ENCODE data around the gene LRP5. TPM values are rescaled to one million over a fixed set of nuclear protein-coding genes. Genes with fewer than 3 reads are reported as not detected.

The LRP5 gene
- total RNA-seq, 2 experiments from 2014 or later: 10.5 to 15.3 TPM

- Mint-ChIP-seq H3K4me3 (no peak overlapping the region), H3K36me3 (ENCODE audit: low read depth) (no peaks in the 10 kb centered on the region), H3K4me1 (ENCODE audit: low read depth) (peaks cover 67% of the 10 kb centered on the region), H3K27ac (no peak overlapping the region), H3K27me3 (no peaks in the 10 kb centered on the region), H3K9me3 (no peaks in the 10 kb centered on the region)
- POLR2A ChIA-PET: interaction anchor here (0.7 to 1.2 kb wide), 2 partner anchors 21 to 65 kb away, joined by 3 read pairs; no protein-coding TSS in a partner anchor
- intact Hi-C loops (cut with micrococcal nuclease): no loop called here
- CTCF ChIA-PET: interaction anchor here (0.9 to 1.2 kb wide), 2 partner anchors 38 to 78 kb away, joined by 3 read pairs; no protein-coding TSS in a partner anchor
- no peak for ATAC-seq
- DNase-seq: peak; percentile 44
- TF ChIP-seq CTCF (IDR thresholded peaks at IDR 0.05): no peak
Measured at GRCh38 chr11:68335683-68336082, 23.3 kb downstream of the LRP5 start.

- intact Hi-C loops (cut with micrococcal nuclease): no loop called here
- H3K36me3 Mint-ChIP-seq (ENCODE audit: low read depth): no peaks in the 10 kb centered on the region
- H3K27me3 Mint-ChIP-seq: no peaks in the 10 kb centered on the region
- ATAC-seq: no peak
- ChIA-PET CTCF (interaction anchor here (0.9 to 1.2 kb wide), 2 partner anchors 39 to 79 kb away, joined by 3 read pairs; no protein-coding TSS in a partner anchor), POLR2A (interaction anchor here (1.2 kb wide), 1 partner anchor 66 kb away, joined by 3 read pairs; no protein-coding TSS in a partner anchor)
- no peaks in the 10 kb centered on the region for H3K9me3 Mint-ChIP-seq
- DNase-seq: no peak
- no peak overlapping the region for H3K27ac Mint-ChIP-seq
- no peak overlapping the region for H3K4me3 Mint-ChIP-seq
- TF ChIP-seq CTCF (IDR thresholded peaks at IDR 0.05): no peak
- peaks cover 62% of the 10 kb centered on the region for H3K4me1 Mint-ChIP-seq (ENCODE audit: low read depth)
Measured at GRCh38 chr11:68336716-68337115, 24.3 kb downstream of the LRP5 start.

GRCh38 chr11:68337399-68337835 is 25.0 kb downstream of the LRP5 start:
- POLR2A ChIA-PET: no interaction called here
- no peaks in the 10 kb centered on the region for H3K27me3 Mint-ChIP-seq
- no peak overlapping the region for H3K27ac Mint-ChIP-seq
- CTCF ChIA-PET: interaction anchor here (1.2 kb wide), 1 partner anchor 39 kb away, joined by 4 read pairs; no protein-coding TSS in a partner anchor
- H3K9me3 Mint-ChIP-seq: no peaks in the 10 kb centered on the region
- intact Hi-C loops (cut with micrococcal nuclease): no loop called here
- H3K36me3 Mint-ChIP-seq (ENCODE audit: low read depth): no peaks in the 10 kb centered on the region
- ATAC-seq (no peak), DNase-seq (peak; percentile 12)
- no peak for TF ChIP-seq CTCF (IDR thresholded peaks at IDR 0.05)
- H3K4me1 Mint-ChIP-seq (ENCODE audit: low read depth): peaks cover 55% of the 10 kb centered on the region
- no peak overlapping the region for H3K4me3 Mint-ChIP-seq

GRCh38 chr11:68338051-68338780 is 25.8 kb downstream of the LRP5 start:
- POLR2A ChIA-PET: no interaction called here

More at GRCh38 chr11:68338051-68338780, 25.8 kb downstream of the LRP5 start:
- ATAC-seq: no peak
- CTCF ChIA-PET: interaction anchor here (1.2 kb wide), 1 partner anchor 40 kb away, joined by 4 read pairs; no protein-coding TSS in a partner anchor
- Mint-ChIP-seq H3K36me3 (ENCODE audit: low read depth) (no peaks in the 10 kb centered on the region), H3K9me3 (no peaks in the 10 kb centered on the region), H3K4me1 (ENCODE audit: low read depth) (peaks cover 47% of the 10 kb centered on the region), H3K27ac (no peak overlapping the region), H3K4me3 (no peak overlapping the region), H3K27me3 (no peaks in the 10 kb centered on the region)
- DNase-seq: no peak
- TF ChIP-seq CTCF (IDR thresholded peaks at IDR 0.05): no peak
- intact Hi-C loops (cut with micrococcal nuclease): no loop called here
